ENCODE data around the gene NDNF.

The NDNF gene

DNA sequence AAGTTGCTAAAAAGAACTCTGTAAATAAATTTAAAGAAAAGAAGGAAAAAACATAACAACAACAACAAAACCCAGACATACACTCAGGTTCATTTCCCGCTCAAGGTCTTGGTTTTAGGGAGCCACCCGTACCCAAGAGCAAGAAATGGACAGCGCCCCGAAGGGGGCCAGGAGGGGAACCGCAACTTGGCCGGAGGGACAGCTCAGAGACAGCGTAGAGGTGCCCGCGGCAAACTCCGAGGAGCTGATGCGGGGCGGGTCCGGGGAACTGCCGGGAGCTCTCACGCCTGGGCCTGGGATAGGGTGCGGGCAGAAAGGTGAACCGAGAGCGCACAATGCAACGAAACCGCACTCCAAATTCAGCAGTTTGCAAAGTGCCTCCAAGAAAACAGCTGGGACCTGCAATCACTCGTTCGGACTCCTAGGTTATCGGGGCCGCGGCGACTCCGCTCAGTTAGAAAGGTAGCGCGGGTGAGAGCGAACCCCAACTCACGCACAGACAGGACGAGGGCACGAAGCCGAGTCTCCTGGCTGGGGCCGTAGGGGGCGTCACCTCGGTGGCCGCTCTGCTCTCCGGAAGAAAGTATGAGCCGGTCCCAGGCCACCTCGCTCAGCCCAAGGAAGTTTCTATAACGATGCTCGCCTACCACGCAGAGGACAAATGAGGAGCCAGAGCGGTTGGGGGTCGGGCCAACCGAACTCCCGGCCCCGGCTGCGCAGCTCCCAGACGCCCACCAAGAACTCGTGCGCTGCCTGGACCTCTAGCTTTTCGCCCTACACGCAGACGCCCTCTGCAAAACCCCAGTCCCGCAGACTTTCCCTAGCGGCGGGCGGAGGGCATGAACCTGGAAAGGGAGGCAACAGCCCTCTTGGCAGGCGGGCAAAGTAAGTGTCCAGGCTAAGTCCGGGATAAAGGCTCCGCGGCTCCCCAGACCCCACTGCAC lies 1.4 kb downstream of the NDNF start:
- DNase-seq (ENCODE audit: low spot score) = peak; percentile 50

DNA sequence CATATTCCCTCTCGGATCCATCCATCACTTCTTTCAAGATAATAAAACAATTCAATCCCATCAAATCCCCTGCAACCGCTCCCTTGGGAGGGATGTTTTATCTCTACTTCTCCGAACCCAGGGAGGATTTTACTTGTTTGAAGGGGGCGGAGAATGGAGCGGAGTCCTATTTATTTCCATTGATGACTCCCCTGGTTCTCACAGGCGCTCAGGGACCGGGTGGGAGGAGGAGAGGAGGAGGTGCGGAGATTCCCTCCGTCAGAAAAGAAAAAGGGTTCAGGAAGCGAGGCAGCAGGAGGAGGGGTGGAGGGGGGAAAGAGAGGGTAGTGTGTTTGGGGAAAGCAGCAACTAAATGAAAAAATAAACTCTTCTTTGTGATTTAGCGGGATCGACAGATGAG lies 2.1 kb downstream of the NDNF start:
- DNase-seq (ENCODE audit: low spot score) = no peak

DNA sequence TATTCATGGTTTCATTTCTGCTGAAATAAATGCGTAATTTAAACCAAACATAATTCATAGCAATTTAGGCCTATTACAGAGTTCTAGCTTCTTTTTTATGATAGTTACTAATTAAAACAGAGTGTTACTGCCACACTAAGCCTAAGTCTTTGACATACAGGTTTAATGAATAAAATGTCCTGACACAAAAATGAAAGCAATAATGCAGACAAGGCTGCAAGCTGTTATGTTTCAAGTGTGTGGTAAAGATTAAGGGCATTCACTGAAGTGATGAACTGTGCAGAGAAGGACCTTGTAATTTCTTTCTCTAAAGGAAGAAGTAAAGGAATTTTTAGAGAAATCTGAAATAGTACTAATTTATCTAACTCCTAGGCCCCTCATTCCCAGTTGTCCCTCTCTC lies 2.9 kb downstream of the NDNF start:
- no peak for DNase-seq (ENCODE audit: low spot score)

DNA sequence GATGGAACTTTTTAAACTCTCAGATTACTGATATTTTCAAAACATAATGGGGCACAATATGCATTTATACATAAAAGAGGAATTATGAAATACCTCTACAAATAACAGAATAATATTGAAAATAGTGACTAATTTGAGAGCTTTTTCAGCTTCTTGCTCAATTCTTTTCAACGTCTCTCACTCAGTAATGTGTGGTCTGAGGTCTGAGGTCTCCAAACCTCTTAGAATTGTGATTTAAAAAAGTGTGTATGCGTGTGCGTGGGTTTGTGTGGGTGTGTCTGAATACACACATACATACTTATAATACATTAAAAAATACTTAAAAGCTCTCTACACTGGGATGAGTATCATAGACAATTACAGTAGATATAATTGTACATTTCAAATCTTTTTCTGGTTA lies 7.9 kb downstream of the NDNF start:
- DNase-seq (ENCODE audit: low spot score) = no peak

DNA sequence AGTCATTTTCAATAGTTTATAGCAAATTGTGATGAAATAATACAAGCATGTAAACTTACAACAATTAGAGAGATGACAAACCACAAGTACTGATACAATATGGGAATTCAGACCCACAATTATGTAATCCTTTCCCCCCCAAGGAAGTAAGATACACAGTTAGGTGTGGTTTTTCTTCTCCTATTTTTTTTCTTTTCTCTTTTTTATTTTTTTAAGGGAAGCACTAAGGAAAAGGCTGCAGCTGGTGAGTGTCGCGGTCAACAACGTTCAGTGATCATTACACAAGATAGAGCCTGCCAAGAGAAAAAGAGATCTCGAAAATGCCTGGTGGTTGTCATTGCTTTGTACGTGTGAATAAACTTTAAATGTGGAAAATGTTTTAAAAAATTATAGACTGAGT lies 9.8 kb downstream of the NDNF start:
- no peak for DNase-seq (ENCODE audit: low spot score)

DNA sequence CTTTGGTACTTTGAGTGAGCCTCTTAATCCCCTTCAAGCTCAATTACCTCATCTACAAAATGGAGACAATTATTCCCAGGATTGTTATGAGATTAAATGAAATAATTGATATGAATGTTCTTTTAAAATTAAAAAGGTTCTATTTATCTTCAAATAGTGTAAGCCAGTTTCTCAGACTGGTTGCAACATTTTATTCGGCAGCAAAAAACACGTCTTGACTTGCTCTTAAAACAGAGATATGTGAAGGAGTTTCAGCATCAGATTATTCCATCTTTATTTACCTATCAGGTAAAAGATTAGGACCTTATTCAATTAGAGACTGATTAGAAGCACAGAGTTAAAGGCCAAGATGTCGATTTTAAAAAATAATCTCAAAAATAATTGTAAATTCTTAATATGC lies 10.5 kb downstream of the NDNF start:
- no peak for DNase-seq (ENCODE audit: low spot score)

DNA sequence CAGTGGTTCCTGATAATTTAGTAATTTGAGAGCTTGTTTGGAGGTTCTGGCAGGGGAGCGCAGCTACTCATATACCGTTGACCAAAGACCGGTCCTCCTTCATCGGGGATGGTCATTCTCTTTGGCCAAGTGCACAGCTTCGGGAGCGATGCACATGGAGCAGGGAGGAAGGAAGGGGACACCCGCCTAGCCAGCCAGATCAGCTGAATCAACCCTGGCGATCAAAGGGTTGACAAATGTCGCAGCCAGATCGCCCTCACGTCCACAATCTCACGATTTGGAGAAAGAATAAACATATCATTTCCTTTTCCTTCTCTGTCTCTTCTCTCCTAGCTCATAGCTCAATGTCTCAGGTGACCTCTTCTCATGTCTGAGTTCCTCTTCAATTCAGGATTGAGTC lies 11.1 kb downstream of the NDNF start:
- no peak for DNase-seq (ENCODE audit: low spot score)

DNA sequence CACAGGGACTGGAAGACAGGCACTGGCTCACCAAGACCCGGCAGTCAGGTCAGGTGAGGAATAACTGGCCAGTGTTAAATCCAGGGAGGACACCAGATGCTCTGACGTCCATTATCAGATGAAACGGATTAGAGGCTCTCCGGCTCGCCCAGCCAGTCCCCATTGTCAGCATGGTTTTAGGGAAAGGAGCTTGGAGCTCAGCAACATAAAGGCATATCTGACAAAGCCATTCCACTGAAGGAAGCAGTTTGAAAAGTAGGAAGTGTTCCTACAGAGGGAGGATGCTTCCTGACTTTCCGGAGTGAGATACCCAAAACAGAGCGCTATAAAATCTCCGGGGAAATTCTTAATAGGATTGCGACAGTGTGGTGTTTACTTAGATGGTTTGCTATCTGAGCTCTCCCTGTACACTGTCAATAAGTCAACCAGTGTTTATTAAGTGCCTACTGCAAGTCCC lies 14.8 kb downstream of the NDNF start:
- DNase-seq (ENCODE audit: low spot score) = no peak

DNA sequence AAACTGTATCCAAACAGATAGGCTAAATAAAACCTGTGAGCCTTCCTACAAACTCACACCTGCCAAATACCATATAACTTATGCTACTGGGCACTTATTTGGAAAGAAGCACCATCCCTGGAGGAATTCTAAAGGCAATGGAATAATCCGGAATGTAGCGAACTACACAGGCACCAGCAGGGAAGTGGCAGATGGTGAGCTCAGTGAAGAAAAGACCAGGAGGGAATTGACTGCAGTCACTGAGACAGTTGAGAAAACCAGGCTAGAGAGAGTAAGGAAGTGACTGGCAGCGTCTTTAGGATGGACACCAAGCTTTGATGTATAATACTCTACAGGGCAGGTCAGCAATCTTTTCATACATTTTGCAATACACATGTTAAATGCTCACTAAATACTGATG lies 16.3 kb downstream of the NDNF start:
- no peak for DNase-seq (ENCODE audit: low spot score)

DNA sequence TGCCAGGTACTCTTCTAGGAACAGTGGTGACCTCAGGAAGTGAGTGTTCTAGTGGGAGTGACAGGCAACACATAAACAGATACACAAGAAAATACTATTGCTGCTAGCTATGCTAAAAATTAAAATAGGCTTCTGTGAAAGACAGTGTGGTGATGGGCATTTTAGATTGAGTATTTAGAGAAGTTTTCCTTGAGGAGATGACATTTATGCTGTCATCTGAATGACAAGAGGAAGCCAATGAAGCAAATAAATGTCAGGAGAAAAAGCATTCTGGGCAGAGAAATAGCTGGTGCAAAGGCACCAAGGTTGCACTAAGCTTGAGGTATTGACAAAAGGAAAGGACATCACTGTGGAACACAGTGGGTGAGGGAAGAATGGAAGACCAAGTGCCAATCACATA lies 18.0 kb downstream of the NDNF start:
- no peak for DNase-seq (ENCODE audit: low spot score)

DNA sequence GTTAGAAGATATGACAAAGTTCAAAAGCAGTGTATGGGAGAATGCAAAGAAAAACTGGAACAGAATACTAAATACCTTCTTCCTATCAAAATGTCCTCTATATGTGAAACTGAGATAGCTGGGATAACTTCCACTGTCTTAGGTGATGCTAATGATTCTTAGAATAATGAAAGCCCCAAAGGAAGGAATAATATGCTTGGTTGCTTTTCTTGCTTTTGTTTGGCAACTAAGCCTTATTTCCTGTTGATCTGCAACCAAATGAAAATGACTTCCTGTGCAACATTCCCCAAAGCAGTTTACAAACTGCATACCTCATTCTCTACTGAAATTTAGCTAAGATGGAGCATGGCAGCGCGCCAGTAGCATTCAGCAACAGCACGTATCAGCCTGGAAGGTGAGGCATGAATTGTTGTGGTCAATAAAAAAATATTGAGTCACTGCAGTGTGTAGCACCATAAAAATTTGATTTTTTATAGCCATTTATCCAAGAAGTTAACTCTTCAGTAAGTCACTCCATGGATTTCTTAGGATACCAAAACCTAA lies 18.7 kb downstream of the NDNF start:
- DNase-seq (ENCODE audit: low spot score) = peak; percentile 55

DNA sequence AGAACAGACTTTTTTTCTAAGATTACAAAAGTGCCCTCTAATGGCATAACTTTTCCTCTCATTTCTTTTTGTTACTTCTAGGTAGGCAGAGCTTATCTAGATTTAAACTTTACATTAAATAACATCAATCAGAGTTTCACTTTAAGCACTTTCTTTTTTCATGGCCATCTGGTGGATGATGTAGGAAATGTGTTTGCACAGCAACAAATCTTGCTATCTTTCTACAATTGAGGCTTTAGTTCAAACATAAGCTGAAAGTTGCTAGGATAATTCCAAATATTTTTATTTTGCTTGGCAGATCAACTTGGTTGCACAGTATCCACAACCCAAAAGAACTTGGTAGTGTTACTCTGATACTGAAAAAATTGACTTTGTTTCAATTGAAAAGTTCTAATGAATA lies 22.0 kb downstream of the NDNF start:
- no peak for DNase-seq (ENCODE audit: low spot score)

DNA sequence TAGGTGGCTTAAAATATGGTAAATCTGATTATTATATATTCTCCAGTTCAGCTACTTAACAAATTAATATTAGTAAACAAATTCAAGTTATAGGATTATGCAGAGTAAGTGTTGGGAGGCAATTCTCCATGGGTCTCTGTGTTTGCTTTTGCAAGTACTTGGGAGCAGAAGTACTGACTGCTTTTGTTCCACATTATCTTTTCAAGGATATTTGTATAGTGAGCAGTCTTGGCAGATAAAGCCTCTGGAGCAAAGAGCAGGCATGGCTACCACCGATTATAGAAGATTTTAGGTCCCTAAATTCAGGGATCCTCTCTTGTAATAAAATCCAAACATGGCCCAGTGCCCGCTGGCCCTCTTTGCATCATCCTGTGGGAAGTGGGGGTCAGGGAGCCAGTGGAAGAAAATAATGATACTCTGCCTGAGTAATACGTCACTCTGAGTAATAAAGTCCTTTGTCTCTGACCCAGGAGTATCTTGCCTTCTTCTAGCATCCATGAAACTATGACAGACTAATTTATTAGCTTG lies 23.2 kb downstream of the NDNF start:
- no peak for DNase-seq (ENCODE audit: low spot score)

DNA sequence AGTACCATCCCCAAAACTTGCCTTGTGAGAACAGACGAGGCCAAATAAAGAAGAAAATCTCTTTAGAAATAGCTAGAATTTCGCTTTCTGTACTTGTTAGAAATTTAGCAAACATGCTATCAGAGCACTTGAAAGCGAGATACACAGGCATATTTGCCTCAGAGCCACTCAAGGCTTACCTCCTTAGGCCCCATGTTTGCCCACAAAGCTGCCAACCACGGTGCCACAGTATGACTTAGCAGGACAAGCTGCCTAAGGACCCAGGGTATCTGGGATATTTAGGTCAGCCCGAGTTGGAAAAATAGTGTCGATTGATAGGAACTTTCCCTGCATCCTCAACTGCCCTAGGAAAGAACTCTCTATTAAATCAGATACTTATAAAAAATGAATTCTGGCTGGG lies 24.2 kb downstream of the NDNF start:
- DNase-seq (ENCODE audit: low spot score) = no peak

DNA sequence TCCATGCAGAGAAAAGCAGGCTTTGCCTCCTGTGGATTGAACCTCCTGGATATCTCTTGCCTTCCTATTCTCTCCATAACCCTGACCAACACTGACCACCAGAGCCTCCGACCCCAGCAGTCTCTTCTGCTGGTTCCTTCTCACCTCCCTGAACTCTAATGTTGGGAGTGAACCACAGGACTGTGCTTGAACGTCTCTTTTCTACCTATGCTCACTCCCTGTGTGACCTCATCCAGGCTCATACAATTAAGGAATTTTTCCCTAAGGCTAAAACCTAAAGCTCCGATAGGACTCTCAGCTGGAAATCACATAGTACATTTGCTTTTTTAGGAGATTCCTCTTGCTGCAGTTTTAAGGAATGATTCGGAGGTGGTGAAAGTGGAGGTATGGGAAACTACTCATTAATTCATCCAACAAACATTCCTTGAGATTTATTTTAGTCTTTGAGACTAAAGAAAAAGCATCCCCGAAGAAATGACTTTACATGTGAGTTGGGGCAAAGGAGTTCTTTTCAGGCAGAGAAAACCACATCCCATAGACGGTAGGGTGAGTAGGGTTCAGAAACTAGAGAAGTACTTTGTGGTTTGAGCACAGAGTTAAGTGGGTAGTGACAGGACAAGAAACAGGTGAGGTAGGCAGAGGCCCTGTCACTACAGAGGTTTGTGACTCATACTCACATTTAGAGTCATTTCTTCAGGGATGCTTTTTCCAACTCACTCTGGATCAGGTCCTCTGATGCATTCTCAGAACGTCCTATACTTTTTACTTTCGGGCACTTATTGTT lies 30.8 kb downstream of the NDNF start:
- peak; percentile 4 for DNase-seq (ENCODE audit: low spot score)

DNA sequence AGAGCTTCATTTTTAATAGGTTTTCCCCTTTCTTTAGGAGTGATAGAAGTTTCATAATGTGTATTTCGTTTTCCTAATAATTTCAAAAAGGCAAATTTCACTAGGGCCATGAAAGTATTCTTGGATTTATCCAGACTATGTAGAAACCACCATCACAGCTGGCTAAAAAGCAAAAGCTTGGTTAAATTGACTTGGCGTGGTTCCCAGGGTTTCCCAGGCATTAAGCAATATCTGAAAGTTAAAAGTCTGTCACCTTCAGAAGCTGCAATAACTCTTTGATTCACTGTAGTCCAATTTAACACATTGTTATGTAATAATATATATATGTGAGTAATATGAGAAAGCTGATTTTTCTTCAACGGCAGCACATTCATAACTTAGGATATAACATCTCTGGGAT lies 38.3 kb downstream of the NDNF start:
- DNase-seq (ENCODE audit: low spot score) = no peak

DNA sequence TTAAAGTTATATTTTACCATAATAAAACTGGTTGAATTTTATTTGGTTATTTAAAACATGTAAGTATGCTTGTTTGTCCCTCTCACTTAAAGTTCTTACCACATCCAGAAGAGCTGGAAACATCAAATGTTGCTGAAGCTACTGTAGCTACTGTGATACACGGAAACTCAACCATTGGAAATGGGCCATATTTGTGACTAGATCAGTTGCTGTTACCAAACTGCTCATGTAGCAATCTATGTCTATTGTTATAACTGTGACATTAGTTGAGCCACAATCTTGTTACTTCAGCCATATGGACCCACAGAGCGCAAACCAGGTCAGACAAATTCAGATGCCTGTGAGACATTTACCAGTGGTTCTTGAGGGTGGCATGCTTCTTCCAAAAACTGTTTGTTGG lies 41.6 kb downstream of the NDNF start:
- DNase-seq (ENCODE audit: low spot score) = no peak

DNA sequence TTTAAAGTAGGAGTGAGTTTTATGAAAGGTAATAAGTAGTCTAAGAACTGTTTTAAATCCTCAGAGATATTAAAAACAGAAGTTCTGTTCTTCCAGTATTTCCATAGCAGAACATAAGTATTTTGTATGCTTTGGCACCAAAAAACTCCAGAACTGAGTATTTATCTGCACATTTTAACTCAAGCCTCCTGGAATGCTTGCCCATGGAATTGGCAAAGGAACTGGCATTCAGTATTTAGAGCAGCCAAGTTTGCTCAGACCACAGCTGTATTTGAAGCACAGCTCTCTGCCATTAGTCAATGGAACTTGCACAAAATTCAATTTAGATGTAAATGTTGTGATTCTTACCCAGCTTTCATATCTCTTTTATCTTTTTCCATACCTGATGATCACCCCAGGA lies 42.2 kb downstream of the NDNF start:
- no peak for DNase-seq (ENCODE audit: low spot score)

DNA sequence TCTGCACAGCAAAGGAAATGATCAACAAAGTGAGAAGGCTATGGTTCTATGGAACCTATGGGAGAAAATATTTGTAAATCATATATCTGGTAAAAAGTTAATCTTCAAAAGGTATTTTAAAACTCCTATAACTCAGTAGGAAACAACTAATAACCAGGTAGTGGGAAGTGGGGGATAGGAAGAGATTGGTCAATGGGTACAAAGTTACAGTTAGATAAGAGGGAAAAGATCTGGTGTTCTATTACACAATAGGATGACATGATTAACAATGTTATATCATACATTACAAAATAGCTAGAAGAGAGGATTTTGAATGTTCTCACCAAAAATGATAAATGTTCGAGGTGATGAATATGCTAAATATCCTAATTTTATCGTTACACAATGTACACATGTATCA lies 46.3 kb downstream of the NDNF start:
- no peak for DNase-seq (ENCODE audit: low spot score)

DNA sequence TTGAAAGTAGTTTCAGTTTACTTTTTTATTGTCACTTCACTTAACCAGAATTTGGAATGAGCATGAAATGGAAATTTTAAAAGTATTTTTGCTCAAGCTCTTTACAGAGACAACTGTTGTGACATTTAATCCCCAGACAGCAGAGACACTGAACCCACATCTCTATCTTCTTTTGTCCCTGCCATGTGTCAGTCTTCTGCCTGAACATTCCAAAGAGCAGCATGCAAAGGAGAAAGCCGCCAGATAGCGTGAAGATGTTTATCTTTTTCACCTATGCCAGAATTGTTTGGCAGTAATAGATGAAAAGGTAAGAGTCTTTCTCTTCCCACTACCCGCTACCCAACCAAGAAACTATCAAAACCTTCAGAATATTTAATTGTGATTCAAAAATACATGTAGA lies 46.8 kb downstream of the NDNF start:
- DNase-seq (ENCODE audit: low spot score) = no peak

DNA sequence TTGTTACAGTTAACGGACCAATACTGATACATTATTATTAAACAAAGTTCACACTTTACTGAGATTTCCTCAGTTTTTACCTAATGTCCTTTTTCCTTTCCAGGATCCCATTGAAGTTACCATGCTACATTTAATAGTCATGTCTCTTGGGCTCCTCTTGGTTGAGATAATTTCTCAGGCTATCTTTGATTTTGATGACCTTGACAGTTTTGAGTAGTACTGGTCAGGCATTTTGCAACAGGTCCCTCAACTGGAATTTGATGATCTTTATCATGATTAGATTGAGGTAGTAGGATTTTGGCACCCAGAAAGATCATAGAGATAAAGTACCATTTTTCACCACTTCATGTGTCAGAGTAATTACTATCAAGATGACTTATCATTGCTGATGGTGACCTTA lies 53.8 kb downstream of the NDNF start:
- DNase-seq (ENCODE audit: low spot score) = no peak

DNA sequence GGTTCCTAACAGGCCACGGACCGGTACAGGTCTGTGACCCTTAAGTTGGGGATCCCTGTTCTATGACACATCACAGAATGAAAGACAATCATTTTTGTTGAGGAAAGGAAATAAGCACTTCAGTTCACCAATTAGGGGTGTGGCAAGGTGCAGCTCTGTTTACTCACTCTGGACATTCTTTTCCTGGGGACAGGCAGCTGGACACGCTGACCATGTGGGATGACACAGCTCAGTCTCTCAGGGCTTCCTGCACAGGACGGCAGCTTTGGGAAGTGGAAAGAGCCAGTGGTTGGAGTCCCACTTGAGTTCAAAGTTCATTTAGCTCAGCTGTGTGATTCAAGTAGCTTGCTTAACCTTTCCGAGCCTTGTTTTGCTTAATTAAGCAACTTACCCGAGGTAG lies 55.7 kb downstream of the NDNF start:
- no peak for DNase-seq (ENCODE audit: low spot score)

DNA sequence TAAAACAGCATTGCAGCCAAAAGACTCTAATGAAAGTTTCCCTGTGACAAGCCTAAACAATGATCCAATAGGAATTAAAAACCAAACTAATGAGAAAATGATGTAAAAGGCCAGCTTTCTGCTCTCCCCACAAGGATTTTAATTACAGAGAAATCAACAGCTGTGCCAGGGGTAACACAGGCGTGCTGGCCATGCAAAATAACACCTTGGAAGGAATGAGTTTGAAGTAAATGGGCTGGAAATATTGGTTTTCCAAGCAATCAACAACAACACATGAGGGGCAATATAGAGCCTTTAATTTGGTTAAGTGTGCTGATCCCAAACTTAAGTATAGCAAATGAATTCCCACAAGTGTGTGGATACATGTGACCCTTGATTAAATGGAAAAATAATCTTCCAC lies 56.9 kb downstream of the NDNF start:
- DNase-seq (ENCODE audit: low spot score) = no peak

Measured in kidney tubule cell (primary cell).